OCI-LY1 (cell line): ENCODE results near the gene UQCRHL.

Experiments used
- H2AFZ ChIP-seq: fragments of 200-600 bp; sonication (generic), shearing (Covaris generic); 2 replicates; pipeline ENCODE4 v1.6.0; 2014; ENCODE audit warnings: antibody characterized with exemption, mild to moderate bottlenecking, low read length
- H3F3A ChIP-seq: fragments of 200-600 bp; sonication (generic), shearing (Covaris generic); 2 replicates; pipeline ENCODE4 v1.6.0; 2014; ENCODE audit warnings: mild to moderate bottlenecking, antibody characterized with exemption, low read length, moderate library complexity; ENCODE audit not compliant: insufficient read depth
- H3K27ac ChIP-seq: fragments of 200-600 bp; sonication (generic); 2 replicates; pipeline ENCODE4 v1.5.1; 2014; ENCODE audit warnings: low read length, mixed run types, mild to moderate bottlenecking, low read depth; ENCODE audit not compliant: poor library complexity, severe bottlenecking
- H3K27me3 ChIP-seq: fragments of 200-600 bp; sonication (generic); 2 replicates; pipeline ENCODE4 v1.6.0; 2014; ENCODE audit warnings: antibody characterized with exemption, mild to moderate bottlenecking, low read length, moderate library complexity; ENCODE audit not compliant: insufficient read depth
- H3K36me3 ChIP-seq: fragments of 200-600 bp; sonication (generic); 2 replicates; pipeline ENCODE4 v1.6.1; 2014; ENCODE audit warnings: mild to moderate bottlenecking, antibody characterized with exemption, low read length, moderate library complexity, mixed read lengths; ENCODE audit not compliant: insufficient read depth
- H3K4me1 ChIP-seq: fragments of 200-600 bp; sonication (generic); 2 replicates; pipeline ENCODE4 v1.5.1; 2014; ENCODE audit warnings: mild to moderate bottlenecking, low read length, moderate library complexity; ENCODE audit not compliant: insufficient read depth, severe bottlenecking
- H3K4me2 ChIP-seq: fragments of 200-600 bp; sonication (generic), shearing (Covaris generic); 2 replicates; pipeline ENCODE4 v1.6.1; 2014; ENCODE audit warnings: low read length
- H3K4me3 ChIP-seq: fragments of 200-600 bp; sonication (generic); 2 replicates; pipeline ENCODE4 v1.5.1; 2014; ENCODE audit warnings: low read length, low read depth, mild to moderate bottlenecking, mixed read lengths; ENCODE audit not compliant: poor library complexity, severe bottlenecking
- H3K79me2 ChIP-seq: fragments of 200-600 bp; shearing (Covaris generic); 2 replicates; pipeline ENCODE4 v1.6.1; 2016; ENCODE audit warnings: mixed run types, low read length, mixed read lengths; ENCODE audit not compliant: insufficient read depth
- H3K9ac ChIP-seq: fragments of 200-600 bp; sonication (generic), shearing (Covaris generic); 2 replicates; pipeline ENCODE4 v1.6.1; 2014; ENCODE audit warnings: mild to moderate bottlenecking, low read length, mixed read lengths
- H3K9me2 ChIP-seq: fragments of 200-600 bp; sonication (generic), shearing (Covaris generic); 2 replicates; pipeline ENCODE4 v1.6.1; 2014; ENCODE audit warnings: low read depth, mild to moderate bottlenecking, low read length, mixed read lengths
- H3K9me3 ChIP-seq: fragments of 200-600 bp; shearing (Covaris generic); 2 replicates; pipeline ENCODE4 v1.6.1; 2014; ENCODE audit warnings: low read length, mixed read lengths
- H4K20me1 ChIP-seq: fragments of 200-600 bp; sonication (generic), shearing (Covaris generic); 2 replicates; pipeline ENCODE4 v1.6.0; 2016; ENCODE audit warnings: mild to moderate bottlenecking, low read length; ENCODE audit not compliant: insufficient read depth
- CTCF ChIP-seq: fragments of 200-600 bp; sonication (generic), shearing (Covaris generic); IDR thresholded peaks from 2 replicates; pipeline ENCODE4 v1.5.1; 2017; ENCODE audit warnings: mild to moderate bottlenecking, antibody characterized with exemption, low read length, moderate library complexity, mixed read lengths
- EZH2 ChIP-seq: fragments of 200-600 bp; sonication (generic), shearing (Covaris generic); IDR thresholded peaks from 2 replicates; pipeline ENCODE4 v1.8.0; 2017; ENCODE audit warnings: borderline replicate concordance, mixed run types, mild to moderate bottlenecking, antibody characterized with exemption, low read length, moderate library complexity, mixed read lengths

UQCRHL gene

DNA sequence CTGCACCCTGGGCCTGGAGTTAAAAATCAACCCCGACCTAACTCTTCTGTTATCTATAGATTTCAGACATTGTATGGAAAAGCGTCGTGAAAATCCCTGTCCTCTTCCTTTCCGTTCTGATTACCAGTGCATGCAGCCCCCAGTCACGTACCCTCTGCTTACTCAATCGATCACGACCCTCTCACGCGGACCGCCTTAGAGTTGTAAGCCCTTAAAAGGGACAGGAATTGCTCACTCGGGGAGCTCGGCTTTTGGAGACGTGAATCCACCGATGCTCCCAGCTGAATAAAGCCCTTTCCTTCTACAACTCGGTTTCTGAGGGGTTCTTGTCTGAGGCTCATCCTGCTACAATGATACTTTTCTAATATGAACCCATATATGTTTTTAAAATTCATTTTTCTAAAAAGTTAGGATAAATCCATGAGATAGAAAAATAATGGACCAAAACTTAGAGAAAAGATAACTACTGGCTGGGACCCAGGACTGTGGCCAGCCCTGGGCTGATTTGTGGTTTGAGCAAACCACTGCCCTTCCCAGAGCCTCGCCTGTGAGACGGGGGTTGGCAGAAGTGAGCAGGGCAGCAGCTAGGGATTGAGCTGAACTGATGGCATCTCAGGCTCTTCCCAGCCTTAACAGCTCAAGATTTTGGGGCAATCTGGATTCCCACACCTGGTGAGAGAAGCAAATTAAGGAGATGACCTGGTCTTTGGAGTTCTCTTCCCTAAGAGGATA lies 5.0 kb downstream of the UQCRHL start:
- Histone ChIP-seq H3K9me2 (no peaks in the 10 kb centered on the region), H3K9me3 (no peaks in the 10 kb centered on the region), H3K27me3 (peaks cover 8% of the 10 kb centered on the region), H3K4me2 (no peak overlapping the region), H3K4me1 (no peaks in the 10 kb centered on the region), H3K9ac (no peak overlapping the region), H3K27ac (no peak overlapping the region), H3K79me2 (no peaks in the 10 kb centered on the region), H4K20me1 (no peaks in the 10 kb centered on the region), H3K4me3 (no peak overlapping the region), H2AFZ (no peak overlapping the region), H3K36me3 (no peaks in the 10 kb centered on the region), H3F3A (no peaks in the 10 kb centered on the region)
- TF ChIP-seq CTCF = no peak
- TF ChIP-seq EZH2 = no peak

GRCh38 chr1:15799928-15800835 lies 7.3 kb downstream of the UQCRHL start:
- Histone ChIP-seq H3K27me3 (peaks cover 8% of the 10 kb centered on the region), H3K4me1 (no peaks in the 10 kb centered on the region), H3K9ac (no peak overlapping the region), H3K4me2 (no peak overlapping the region), H2AFZ (no peak overlapping the region), H4K20me1 (no peaks in the 10 kb centered on the region), H3K9me3 (no peaks in the 10 kb centered on the region), H3K9me2 (no peaks in the 10 kb centered on the region), H3K36me3 (no peaks in the 10 kb centered on the region), H3K4me3 (no peak overlapping the region), H3K27ac (no peak overlapping the region), H3F3A (no peaks in the 10 kb centered on the region), H3K79me2 (no peaks in the 10 kb centered on the region)
- no peak for TF ChIP-seq EZH2
- no peak for TF ChIP-seq CTCF

- peaks cover 8% of the 10 kb centered on the region for H3K27me3 ChIP-seq
- no peaks in the 10 kb centered on the region for H3K79me2 ChIP-seq
- no peaks in the 10 kb centered on the region for H3K4me1 ChIP-seq
- no peak overlapping the region for H3K27ac ChIP-seq
- no peak overlapping the region for H2AFZ ChIP-seq
- no peak overlapping the region for H3K4me2 ChIP-seq
- H3K36me3 ChIP-seq = no peaks in the 10 kb centered on the region
- no peaks in the 10 kb centered on the region for H4K20me1 ChIP-seq
- H3F3A ChIP-seq = no peaks in the 10 kb centered on the region
- H3K4me3 ChIP-seq = no peak overlapping the region
- H3K9ac ChIP-seq = no peak overlapping the region
- H3K9me2 ChIP-seq = no peaks in the 10 kb centered on the region
- H3K9me3 ChIP-seq = no peaks in the 10 kb centered on the region
- TF ChIP-seq CTCF = no peak
- TF ChIP-seq EZH2 = no peak
These were observed 8.2 kb downstream of the UQCRHL start for GRCh38 chr1:15799004-15799867.
